Measurements from ENCODE around the gene ZNF536.

GRCh38 chr19:30512176-30513081, 140.2 kb downstream of the ZNF536 start:
- TF ChIP-seq CTCF (IDR thresholded peaks at IDR 0.05) (no peak), POLR2A (IDR thresholded peaks at IDR 0.05) (no peak), POLR2AphosphoS5 (IDR thresholded peaks at IDR 0.05) (no peak), EP300 (IDR thresholded peaks at IDR 0.05) (no peak)

Data from sigmoid colon (tissue), 4 donors.